Endometrial microvascular endothelial cells (primary cell): Measurements from ENCODE around the gene MDM2. TPM values are rescaled to one million over a fixed set of nuclear protein-coding genes. Genes with fewer than 3 reads are reported as not detected.

ENCODE experiments used
- in situ Hi-C: cut with HindIII; loops from 2 replicates; pipeline ENCODE4 v1.10.0; 2017; ENCODE audit warnings: low sequenced_read_pairs, low pct_unique_long_range_greater_than_20kb; ENCODE audit errors: inconsistent ontology term
- total RNA-seq: library from RNA; depleted of rRNA; stranded (reverse); fragments of >200 nt; gene quantifications from one replicate; pipeline ENCODE4 v1.2.3, GENCODE V29; 2015; ENCODE audit errors: inconsistent ontology term

Gene MDM2
- total RNA-seq, 1 donor from 2014 or later = 165 TPM

DNA sequence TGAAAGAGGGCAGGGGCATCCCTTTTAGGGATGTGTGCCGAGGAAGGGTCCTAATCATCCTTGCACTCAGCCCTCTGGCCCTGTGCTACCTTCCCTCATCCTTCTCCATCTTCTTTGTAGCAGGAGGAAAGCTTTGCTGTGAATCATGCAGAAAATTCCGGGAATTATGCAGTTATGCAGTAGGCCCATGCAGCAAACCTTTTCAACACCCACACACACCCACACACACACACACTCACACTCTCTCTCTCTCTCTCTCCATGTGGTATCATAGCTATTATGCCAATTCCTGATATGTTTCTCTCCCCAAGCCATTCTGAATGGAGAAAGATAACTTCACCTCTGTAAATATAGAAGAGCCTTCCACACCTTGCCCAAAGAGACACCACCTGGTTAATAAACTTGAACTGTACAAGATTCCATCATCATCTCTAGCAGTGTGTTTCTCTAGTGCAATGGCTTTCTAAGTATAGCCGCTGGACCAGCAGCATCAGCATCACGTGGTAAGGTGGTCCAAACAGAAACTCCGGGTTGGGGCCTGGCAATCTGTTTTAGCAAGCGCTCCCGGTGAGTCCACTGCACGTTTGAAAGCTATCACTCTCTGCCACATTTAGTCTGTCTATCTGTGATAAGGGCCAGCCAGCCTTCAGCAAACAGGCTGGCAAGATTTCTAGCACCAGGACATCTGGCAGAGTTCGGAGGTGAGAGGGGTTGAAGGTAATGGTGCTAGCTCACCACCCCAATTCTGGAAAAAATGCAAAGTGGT, 57.6 kb downstream of the MDM2 start:
- in situ Hi-C loops = no loop called here

DNA sequence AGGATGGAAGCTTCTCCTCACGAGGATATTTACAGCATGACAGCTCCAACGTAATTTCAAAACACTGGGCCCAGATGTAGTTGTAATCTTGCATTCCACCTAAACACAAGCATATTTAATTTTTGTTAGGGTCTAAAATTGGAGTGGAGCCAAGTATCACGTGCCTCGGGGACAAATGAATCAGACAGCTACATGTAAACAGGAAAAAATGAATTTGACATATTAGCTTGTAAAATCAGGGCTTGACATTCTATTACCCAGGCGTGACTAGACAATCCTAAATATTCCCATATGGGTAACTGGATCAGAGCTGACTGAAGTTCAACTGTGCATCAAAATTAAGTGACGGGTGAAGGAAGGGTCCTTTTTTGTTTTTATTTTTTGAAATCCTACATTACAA, 59.0 kb downstream of the MDM2 start:
- in situ Hi-C loops = no loop called here

DNA sequence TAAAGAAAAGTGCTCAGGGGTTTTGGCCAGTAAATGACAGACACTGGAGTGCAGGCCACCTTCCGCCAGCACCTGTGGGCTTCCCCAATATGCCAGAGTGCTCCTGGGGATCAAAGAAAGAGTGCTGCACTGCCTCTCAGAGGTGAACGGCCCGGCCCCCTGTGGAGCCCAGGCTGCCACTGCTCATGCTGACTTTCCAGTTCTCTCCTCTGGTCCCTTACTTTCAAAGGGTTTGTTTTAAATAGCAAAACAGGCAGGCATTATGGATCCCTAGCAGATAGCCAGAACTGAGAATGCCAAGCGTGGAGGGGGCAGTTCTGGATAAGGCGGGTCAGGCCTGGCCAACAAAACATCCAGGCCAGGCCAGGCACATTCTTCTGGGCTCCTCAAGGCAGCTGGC, 59.6 kb downstream of the MDM2 start:
- in situ Hi-C loops = no loop called here

DNA sequence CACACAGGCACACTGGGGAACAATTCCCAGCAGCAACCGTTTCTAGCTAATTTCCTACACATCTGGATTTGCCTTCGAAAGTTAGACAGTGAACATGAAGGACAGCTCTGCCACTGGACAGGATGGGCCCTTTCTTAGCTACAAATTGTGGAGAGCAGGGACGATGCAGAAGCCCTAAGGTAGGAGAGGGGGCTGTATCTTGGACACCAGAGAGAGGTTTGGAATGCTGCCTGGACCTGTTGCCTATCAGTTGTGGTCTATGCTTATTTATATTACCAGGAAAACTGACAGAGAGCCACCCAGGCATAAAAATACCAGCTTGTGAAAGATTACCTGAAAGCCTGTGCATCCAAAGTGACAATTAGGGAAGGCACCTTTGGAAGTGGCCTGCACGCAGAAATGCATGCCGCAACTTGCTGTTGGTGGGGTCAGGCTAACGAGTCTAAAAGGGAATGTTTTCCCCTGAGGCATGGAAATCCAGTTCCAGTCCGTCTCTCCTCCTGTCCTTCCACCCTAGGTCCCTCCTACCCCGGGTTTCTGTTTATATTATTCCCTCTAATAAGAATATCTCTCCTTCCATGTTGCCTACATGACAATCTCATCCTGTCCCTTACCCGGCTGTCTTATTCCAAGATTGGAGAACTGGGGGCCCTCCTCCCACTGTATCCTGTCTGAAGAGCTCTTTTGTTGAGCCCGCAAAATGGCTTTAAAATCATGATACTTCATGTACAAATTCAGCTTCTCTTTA, 60.2 kb downstream of the MDM2 start:
- in situ Hi-C loops = no loop called here

DNA sequence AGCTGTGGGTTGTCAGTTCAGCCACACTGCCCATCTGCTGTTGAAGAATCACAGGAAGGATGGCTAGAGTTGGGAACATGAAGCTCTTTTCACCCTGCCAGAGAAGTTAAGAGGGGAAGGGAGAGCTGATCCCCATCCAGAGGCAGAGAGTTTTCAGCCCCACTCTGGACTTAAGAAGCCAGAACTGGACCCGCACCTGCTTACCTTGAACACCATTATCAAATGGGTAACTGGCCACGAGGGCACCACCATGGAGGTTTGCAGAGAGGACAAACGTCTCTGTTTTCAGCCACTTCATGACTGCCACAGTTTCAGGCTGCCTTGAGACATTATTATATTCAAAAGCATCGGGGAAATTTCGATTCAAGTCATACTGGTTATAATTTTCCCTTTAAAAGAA, 62.0 kb downstream of the MDM2 start:
- in situ Hi-C loops = no loop called here

DNA sequence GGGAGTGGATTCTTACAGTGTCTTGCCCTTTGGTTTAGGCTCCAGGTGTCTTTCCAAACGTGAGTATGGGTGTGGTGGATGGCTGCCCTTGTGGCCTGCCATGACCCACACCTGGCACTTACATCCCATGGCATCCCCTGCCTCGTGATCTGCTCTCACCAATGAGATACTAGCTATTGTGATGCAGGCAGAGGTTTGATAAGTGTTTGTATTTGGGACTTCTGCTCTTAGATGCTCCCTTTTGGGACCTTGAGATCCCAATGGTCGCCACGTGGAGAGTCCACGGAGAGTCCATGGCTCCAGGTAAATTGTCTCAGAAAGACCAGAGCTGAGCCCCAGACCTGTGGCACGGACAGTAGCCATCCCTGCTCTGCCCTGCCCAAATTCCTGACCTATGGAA, 62.5 kb downstream of the MDM2 start:
- in situ Hi-C loops = no loop called here

DNA sequence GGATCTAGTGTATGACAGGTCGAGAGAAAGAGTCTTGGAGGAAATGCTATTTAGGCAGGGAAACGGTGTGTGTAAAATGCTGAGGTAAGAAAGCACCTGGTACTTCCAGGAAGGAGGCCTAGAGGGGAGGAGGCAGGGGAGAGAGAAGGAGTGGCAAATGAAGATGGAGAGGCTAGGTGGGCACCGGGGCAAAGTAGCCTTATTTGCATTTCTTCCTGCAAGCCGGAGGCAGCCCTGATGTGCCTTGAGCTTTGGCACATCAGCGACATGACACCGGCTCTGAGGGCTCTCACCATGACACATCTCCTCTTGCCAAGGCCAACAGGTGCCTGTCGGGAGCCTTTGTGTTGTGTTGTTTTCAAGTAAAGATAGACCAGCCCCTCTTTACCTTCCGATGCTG, 63.4 kb downstream of the MDM2 start:
- in situ Hi-C loops = no loop called here

DNA sequence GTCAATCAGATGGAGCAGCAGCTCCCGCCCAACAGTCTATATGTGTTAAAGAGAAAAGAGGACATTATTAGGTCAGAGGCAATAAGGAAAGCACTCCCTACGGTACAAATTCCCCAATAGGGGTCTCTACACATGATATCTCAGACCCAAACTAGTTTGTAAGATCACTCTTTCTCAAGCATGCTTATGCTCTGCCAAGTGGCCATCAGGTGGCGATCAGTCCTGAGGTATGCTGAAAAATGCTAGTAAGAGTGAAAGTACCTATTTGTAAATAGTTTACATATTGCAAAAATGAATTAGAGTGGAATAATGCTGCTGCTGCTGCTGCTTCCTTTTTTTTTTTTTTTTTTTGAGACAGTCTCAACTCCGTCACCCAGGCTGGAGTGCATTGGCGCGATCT, 63.9 kb downstream of the MDM2 start:
- in situ Hi-C loops = no loop called here

DNA sequence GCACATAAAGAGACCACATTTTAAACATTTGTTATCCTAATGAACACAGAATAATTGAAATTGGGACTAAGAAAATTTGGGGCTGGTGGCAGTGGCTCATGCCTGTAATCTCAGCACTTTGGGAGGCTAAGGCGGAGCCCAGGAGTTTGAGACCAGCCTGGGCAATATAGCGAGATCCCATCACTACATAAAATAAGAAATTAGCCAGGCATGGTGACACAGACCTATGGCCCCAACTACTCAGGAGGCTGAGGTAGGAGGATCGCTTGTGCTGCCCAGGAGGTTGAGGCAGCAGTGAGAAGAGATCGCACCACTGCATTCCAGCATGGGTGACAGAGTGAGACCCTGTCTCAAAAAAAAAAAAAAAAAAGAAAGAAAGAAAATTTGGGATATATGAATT, 65.3 kb downstream of the MDM2 start:
- in situ Hi-C loops = no loop called here

DNA sequence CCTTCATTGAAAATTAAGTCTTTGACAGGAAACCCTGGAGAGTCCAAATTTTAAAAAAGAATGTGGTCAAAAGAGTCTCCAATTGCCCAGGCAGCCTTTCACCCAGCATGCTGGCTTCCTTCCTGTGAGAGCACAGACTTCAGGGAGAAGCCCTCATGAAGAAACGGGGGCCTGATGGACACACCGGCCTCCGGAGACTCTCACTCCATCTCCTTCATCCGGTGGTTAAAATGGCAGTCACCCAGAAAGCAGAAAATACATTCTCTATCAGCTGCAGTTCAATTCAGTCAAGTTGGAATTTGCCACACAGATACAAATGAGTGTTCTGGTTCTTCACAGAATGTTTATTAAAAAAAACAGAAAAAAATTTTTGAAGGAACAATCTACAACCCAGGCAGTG, 68.5 kb downstream of the MDM2 start:
- in situ Hi-C loops = no loop called here

DNA sequence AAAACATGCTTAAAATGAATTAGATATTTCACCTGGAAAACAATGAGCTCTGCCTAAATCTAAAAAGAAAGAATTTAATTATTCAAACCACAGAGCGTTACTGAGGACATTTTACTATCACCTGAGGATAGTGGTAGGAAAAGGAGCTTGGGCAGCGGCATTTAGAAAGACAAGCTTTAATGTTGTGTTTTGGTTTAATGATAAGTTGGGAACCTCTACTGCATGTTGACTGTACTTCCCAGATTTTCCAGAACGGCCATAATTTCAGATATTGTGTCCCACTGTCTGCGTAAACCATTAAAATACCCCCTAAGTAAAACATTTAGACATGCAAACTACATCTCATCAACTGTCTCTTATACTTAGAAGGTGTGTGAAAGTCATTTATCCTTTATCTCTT, 69.6 kb downstream of the MDM2 start:
- in situ Hi-C loops = no loop called here

DNA sequence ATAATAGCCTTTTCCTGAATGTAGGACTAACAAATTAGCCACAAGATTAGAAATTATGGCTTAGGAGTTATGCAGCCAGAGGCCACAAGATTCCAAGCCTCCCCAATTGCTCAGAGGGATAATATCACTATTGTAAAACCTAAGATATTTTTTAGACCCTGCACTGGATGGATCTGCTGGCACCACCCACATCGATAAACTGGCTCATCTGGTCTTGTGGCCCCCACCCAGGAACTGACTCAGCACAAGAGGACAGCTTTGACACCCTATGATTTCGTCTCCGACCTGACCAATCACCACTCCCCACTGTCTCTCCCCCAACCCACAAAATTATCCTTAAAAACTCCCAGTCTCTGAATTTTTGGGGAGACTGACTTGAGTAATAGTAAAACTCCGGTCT, 70.3 kb downstream of the MDM2 start:
- in situ Hi-C loops = no loop called here

DNA sequence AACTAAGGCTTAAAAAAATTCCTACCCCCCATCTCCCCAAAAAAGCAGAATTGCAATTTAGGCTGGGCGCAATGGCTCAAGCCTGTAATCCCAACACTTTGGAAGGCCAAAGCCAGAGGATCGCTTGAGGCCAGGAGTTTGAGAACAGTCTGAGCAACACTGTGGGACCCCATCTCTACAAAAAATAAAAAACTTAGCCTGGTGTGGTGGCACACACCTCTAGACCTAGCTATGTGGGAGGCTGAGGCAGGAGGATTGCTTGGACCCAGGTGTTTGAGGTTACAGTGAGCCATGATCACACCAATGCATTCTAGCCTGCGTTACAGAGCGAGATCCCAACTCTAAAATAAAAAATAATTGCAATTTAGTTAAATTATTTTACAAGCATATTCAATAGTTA, 70.9 kb downstream of the MDM2 start:
- in situ Hi-C loops = no loop called here

DNA sequence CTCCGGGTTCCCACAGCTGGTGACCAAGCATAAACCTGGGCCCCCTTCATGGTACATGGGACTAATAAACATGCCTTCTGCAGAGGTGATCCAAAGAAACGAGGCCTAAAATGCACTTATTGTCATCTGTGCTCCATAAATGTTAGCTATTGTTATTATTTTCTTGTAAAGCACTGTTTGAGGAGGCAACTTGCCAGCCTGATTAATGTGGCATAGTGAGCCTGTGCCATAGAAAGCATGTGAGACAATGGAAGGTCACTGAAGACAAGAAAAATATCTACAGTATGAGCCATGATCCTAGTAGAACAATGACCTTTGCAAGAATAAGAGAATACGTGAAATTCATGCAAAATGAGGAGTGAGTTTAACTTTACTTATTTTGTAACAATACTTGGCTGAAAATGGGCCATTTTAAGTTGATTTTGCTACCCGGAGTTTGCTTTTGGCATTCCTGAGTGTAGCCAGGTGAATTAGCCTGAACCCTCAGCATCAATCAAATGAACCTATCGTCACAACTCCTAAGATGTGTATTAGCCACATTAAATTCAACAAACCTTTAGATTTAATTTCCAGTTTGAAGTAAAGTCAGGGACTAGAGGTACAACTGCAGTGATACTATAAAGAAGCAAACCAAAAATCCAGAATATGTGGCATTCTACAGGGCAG, 72.8 kb downstream of the MDM2 start:
- in situ Hi-C loops = no loop called here

DNA sequence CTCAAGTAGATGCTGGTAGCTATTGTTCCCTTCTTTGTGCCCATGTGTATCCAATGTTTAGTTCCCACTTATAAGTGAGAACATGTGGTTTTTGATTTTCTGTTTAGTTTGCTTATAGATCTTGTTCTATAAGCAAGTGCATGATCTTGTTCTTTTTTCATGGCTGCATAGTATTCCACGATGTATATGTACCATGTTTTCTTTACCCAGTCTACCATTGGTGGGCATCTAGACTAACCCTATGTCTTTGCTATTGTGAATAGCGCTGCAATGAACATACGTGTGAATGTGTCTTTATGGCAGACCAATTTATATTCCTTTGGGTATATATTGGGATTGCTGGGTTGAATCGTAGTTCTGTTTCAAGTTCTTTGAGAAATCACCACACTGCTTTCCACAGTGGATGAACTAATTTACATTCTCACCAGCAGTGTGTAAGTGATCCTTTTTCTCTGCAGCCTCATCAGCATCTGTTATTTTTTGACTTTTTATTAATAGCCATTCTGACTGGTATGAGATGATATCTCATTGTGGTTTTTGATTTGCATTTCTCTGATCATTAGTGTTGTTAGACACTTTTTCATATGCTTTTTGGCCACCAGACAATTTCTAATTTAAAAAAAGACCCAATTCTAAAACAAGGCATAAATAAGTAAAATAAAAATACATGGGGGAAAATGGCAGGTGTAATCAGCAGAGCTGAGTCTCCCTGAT, 74.4 kb downstream of the MDM2 start:
- in situ Hi-C loops = no loop called here

DNA sequence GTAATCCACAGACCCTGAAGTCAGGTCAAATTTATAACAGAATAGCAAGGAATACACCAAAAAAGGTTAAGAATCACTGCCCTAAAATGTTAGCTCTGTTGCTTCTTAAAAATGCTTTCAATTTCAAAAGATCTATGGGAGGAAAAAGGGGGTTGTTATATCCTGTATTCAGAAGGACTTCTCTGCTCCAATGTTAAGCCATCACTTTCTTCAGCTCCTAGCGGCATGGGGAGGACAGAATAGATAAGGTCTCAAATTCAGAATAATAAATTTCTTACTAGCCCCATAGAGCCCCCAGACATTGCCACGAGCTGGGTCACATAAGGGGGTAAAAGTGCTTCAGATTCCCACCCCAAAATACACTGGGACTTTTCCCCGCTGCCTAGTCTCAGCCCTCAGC, 75.2 kb downstream of the MDM2 start:
- in situ Hi-C loops = no loop called here

DNA sequence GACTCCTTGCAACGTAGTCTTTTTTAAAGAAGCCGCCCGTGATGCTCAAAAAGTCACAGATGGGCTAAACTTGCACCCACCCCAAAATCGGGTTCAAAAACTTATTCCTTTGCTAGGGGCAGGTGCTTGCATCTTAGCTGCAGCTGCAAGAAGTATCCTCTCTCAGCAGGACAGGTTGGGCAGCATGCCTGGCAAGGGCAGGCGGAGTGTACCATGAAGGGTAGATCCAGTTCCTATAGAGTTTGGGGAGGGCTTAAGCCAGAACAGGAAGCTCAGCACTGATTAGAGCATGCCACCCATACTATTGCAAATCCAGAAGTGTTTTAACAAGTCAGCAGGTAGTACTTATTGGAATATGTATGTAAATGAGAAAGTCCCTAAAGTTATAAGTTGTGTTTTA, 76.3 kb downstream of the MDM2 start:
- in situ Hi-C loops = no loop called here

DNA sequence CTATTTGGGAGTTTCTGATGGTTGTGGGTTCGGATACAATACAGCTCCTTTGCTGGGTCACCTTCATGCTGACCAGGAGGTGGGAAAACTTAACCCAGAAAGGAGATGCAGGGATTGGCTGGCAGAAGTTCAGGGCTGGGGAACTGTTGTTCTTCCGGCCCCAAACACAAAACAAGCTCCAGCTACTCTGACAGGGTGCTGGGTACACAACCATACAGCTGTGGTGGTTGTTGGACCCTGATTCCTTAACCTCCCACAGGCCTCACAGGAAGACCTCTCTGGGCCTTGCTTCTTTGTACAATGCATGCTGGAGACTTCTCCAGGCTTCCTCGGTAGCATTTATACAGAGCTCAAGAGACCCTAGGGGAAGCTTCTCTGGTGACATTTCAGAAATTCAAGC, 77.4 kb downstream of the MDM2 start:
- in situ Hi-C loops = no loop called here
